UCSD-AML1 (cell line): Measurements from ENCODE around the gene SCARB2.

Source experiments
- DNase-seq: peaks from one replicate; lab custom pipeline; 2025; ENCODE audit not compliant: unreplicated experiment; lab: John Stamatoyannopoulos, UW

Gene SCARB2

GRCh38 chr4:76226418-76226817, 12.8 kb upstream of the SCARB2 start:
- no peak for DNase-seq

- no peak for DNase-seq
These were observed 10.5 kb upstream of the SCARB2 start for GRCh38 chr4:76224171-76224570.

GRCh38 chr4:76219299-76220055, 5.9 kb upstream of the SCARB2 start:
- no peak for DNase-seq

DNA sequence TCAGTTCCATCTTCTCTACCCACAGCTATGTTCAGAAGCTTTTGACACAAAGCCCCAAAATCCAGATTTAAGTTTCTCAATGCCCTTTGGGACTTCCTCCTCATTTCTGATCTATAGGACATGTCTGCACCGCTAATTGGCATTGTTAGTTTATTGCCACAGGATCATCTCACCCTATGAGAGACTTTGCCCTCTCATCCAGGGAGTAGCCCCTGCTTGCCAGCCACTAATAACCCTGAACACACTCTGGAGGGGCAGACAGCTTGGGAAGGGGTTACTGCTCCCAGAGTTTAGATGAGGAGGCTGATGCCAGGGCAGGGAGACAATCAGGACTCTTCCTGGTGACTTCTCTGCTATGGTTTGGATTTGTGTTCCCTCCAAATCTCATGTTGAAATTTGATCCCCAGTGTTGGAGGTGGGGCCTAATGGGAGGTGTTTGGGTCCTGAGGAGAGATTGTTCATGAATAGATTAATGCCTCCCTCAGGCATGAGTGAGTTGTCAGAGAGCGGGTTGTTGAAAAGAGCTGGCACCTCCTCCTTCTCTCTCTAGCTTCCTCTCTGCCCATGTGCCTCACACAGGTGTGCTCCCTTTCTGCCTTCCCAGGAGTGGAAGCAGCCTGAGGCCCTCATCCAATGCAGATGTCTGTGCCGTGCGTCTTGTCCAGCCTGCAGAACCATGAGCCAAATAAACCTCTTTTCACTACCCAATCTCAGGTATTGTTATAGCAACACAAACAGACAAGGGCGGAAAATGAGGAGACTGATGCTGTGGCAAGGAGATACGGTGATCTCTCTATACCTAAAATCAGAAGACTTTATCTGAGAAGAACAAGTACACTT, 3.6 kb upstream of the SCARB2 start:
- DNase-seq: no peak

- DNase-seq: no peak
These were observed 2.9 kb upstream of the SCARB2 start for GRCh38 chr4:76216524-76216923.

GRCh38 chr4:76215077-76215476, 1.5 kb upstream of the SCARB2 start:
- no peak for DNase-seq

DNA sequence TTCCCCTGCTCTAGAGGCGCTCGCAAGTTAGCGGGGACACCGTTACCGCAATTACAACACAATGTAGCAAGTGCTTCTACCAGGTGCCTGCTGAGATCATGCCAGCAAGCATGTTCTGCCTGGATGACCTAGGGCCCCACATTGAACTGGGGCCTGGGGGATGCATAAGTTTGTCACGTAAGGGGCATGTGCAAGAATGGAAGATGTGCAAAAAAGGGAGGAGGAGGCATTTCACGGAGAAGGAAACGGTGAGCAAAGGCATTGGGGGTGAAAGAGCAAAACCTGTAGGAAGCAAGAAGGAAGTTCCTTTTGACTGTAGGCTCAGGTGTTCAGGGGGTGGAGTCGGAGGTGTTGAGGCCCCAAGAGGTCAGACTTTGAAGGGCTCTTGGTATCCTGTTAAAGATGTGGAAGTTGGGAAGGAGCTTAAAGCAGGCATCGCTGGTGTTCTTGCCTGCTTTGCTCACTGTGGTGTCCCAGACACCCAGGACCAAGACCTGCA, 602 bp upstream of the SCARB2 start:
- DNase-seq: no peak

DNA sequence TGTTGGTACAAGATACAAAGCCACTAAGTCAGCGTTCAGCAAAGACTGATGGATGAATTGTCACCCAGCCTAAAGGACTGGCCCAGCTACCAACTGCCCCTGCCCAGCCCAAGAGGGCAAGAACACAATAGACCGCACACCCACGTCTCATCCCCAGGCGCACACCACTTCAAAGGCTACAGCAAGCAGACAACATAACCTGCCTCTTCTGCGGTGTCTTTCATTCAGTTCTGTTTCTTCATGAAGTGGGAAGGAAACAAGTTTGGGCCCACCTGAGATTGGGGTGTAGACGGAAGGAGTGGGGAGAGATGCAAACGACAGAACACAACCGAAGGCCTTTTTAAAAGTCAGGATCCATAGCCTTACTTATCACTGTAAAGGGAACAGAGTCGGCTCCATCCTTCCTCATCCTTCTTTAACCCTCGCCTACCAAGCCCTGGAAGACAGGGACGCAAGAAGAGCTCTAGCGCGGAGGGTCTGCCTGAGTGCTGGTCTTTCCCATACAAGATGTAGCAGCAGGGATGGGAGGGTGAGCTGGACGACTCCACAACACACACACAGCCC, 691 bp downstream of the SCARB2 start:
- no peak for DNase-seq

DNA sequence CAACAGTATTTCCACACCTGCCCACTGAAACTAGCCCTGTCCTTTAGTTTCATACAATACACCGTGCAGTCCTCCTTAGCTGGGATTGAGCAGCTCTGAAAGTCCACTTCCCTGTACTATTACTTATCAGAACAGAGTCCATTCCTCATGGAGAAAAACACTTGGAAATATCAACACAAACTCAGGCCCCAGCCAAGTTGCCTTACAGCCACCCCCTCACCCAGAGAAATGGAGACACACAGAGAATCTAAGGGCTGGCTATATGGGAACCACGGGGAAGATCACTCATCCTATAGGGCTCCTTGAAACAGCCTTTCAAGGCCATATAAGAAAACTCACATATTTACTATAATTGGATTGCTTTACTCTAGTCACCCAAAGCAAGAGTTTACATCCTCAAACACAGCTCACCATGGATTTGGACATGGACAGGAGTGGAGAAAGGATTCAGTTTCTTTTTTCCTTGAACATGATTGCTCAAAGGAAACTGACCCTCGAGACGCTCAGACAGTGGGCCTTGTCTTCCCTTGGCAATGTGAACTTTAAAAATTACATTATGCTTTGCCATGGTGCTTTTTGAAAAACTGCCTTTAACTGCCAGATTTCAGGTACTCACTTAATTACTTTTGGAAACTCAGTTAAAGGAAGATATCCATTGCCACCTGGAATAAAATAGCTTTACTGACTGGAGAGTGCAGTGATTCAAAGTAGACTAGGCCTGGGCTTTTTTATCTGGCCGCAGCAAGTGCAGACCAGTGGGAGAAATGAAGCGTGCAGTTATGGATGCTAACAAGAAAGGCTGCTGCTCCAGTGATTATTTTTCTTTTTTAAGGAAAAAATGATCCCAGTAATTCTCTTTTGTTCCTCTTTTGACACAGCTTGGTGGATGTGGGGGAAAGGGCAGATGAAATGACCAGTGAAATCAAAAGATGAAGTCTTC, 1.6 kb downstream of the SCARB2 start:
- no peak for DNase-seq

DNA sequence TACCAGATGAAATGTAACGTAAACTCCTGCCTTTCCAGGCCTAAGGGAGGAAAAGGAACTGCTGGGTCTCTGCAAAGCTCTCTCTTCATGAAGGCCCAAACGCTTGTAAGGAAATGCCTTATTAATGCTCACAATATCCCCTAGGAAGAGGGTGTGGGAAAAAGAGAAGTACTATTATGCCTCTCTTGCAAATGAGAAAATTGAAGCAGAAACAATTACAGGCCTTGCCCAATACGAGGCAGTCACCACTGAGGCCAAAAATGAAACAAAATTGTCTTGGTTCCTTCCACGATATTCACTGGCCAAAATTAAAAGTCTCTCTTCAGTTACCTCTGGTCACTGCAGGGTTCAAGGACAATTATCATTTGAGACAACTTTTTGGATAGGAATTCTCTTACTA, 3.2 kb downstream of the SCARB2 start:
- no peak for DNase-seq

DNA sequence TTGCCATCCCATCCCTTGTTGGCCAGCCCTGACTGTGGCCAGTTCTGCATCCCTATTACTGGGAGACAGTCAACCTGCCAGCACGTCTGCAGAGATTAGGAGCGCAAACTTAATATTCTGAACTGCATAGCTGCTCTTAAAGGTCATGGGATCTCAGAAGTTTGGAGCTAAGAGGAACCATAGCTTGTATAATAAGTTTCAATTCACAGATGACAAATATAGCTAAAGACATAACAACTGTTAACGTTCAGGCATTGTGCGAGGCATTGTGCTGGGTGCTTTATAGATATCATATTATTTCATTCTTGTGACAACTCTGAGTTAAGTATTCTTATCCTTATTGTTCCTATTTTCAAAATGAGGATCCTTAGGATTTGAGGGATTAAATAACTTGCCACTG, 3.7 kb downstream of the SCARB2 start:
- DNase-seq: no peak

- peak; percentile 81 for DNase-seq
These were observed 5.4 kb downstream of the SCARB2 start for GRCh38 chr4:76208005-76208765.

GRCh38 chr4:76207549-76207948, 6.1 kb downstream of the SCARB2 start:
- no peak for DNase-seq

- DNase-seq: no peak
These were observed 7.2 kb downstream of the SCARB2 start for GRCh38 chr4:76206222-76206942.

- no peak for DNase-seq
These were observed 8.1 kb downstream of the SCARB2 start for GRCh38 chr4:76205476-76205875.

DNA sequence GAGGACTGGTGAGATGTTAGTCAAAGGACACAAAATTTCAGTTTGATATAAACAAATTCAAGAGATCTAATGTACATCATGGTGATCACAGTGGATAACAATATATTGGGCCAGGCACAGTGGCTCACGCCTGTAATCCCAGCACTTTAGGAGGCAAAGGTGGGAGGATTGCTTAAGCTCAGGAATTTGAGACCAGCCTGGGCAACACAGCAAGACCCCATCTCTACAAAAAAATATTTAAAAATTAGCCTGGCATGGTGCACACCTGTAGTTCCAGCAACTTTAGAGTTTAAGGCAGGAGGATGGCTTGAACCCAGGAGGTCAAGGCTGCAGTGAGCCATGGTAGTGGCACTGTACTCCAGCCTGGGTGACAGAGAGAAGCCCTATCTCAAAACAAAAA, 8.7 kb downstream of the SCARB2 start:
- no peak for DNase-seq

DNA sequence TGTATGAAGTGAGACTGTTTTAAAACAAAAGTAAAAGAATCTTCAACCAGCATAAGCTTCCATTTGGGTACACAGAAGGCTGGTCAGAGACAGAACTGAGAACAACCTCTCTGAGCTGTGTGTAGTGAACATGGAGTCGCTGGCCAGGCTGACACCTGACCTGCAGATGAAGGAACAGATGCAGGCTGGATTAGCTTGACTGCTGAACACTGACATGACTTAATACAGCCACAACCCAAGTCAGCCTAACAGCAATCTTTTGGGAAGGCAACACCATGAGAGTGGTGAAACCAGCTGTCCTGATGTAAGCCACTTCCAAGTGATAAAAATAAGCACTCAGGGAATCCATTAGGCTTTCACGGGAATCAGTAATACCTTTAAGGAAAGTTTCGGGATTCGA, 10.1 kb downstream of the SCARB2 start:
- DNase-seq: no peak

DNA sequence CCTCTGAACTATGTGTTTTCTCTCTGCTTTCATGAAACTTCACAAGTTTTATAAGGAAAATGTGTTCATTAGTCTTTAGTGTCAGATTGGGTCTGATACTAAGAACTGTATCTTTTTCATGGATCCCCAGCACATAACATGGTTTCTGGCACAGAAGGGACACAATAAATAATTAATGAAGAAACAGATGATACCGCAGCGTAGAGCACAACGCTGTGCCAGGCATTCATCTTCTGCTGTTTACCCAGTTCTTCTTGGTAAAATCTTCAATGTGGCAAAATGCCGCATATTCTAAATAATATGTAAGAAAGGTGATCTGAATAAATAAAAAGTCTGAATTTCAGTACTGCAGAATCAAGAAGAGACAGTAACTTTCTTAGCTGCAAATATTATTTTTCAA, 12.3 kb downstream of the SCARB2 start:
- DNase-seq: no peak

- DNase-seq: peak; percentile 21
These were observed 12.8 kb downstream of the SCARB2 start for GRCh38 chr4:76200771-76201231.
